Activated CD4-positive, alpha-beta T cell treated with anti-CD3 and anti-CD28 coated beads for 4 hours (primary cell): Measurements from ENCODE around the gene DKKL1.
"Not testable (repeated sequence)": the region's sequence is repeated elsewhere in the genome, so short reads cannot be mapped to it uniquely, and the experiment has no call there.

ENCODE experiments used
- DNase-seq, 2 donors: peaks; one replicate each; pipeline ENCODE4 v3.0.0-alpha.2; 2020

The DKKL1 gene

DNA sequence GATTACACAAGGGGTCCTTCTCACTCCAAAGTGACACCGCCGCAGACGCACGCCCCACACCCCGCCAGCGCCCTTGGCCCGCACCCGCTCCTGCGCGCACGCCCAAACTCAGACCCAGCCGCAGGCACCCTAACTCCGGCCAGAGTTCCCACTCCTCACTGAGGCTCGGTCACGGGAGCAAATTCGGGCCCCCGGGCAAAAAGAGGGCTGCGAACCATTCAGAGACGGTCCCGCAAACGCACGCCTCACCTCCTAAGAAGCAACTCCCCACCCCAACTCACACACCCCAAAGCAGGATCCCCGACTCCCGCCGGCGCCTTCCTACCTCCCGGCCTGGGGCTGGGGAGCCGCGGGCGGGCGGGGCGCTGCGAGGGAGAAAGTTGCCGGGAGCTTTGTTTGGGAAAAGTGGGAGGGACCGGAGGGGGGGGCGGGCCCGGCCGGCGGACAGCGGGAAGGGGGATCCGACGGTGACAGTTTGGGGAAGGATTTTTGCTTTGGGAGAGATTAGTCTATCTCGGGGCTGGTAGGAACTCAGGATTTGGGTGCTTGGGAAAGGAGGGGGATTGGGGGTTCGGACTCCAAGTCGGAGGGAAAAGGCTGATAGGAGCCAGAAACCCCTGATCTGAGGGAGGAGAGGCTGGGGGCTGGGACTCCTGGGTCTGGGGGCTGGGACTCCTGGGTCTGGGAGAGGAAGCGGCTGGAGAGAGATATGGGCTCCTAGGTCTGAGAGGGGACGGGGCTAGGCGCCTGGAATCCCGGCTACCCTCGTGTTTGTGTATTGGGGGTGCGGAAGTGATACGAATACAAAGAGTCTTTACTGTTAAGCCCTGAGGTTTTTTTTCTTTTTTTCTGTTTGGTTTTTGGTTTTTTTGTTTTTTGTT is 1.4 kb upstream of the DKKL1 start, which contains the start of gene TEAD2:
TSS of gene TEAD2 (minus strand) at position 369 of the 881 bp plus-strand sequence. CDS start 2,341 bp downstream, outside the sequence.
- DNase-seq, result no peak

DNA sequence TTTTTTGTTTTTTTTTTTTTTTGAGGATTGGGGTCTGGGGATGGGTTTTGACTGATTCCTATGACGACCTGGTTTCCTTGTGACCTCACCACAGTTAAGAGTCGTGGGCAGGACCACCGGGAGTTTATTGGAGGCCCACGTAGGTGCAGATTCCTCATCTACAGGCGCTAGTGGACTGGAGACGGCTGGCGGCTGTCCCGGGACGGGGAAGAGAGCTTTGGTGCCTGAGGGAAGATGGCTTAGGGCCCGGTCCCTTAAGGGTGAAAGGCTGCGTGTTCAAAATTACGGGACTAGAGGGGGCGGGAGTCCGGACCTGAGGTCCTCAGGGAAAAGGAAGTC is 779 bp upstream of the DKKL1 start:
- no peak for DNase-seq

GRCh38 chr19:49364083-49364737 is 533 bp downstream of the DKKL1 start:
- no peak for DNase-seq

- no peak for DNase-seq
Observed at GRCh38 chr19:49366110-49366509, 2.4 kb downstream of the DKKL1 start.

- no peak for DNase-seq
Observed at GRCh38 chr19:49368711-49369358, 5.2 kb downstream of the DKKL1 start.

- no peak for DNase-seq
Observed at GRCh38 chr19:49371184-49371583, 7.5 kb downstream of the DKKL1 start.

DNA sequence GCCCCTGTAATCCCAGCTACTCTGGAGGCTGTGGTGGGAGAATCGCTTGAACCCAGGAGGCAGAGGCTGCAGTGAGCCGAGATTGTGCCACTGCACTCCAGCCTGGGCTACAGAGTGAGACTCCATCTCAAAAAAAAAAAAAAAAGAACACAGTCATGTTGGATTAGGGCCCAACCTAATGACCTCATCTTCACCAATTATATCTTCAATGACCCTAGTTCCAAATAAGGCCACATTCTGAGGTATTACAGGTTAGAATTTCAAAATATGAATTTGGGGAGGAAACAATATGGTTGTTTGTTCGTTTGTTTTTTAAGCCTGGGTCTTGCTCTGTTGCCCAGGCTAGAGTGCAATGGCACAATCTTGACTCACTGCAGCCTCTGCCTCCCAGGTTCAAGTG is 9.5 kb downstream of the DKKL1 start:
- DNase-seq, result not testable (repeated sequence)

DNA sequence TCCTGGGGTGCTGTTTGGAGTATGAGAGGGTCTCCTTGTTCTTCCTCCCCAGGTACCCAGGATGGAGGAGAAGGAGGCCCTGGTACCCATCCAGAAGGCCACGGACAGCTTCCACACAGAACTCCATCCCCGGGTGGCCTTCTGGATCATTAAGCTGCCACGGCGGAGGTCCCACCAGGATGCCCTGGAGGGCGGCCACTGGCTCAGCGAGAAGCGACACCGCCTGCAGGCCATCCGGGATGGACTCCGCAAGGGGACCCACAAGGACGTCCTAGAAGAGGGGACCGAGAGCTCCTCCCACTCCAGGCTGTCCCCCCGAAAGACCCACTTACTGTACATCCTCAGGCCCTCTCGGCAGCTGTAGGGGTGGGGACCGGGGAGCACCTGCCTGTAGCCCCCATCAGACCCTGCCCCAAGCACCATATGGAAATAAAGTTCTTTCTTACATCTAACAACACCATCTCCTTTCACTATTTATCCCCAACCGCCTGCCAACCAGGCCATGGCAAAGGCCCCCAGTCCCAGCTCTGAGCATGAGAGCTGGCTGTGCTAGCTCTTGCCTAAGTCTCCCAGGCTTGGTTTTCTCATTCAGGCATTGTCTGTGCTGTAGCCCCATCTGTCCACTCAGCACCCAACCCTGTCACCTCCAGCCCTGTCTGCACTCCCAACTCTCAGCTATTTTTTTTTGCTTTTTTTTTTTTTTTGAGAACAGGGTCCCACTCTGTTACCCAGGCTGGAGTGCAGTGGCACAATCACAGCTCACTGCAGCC is 11.2 kb downstream of the DKKL1 start:
- DNase-seq, result no peak

- DNase-seq, result no peak
Observed at GRCh38 chr19:49378512-49378911, 14.8 kb downstream of the DKKL1 start.

GRCh38 chr19:49380391-49380790 is 16.7 kb downstream of the DKKL1 start:
- no peak for DNase-seq

- DNase-seq, result no peak
Observed at GRCh38 chr19:49382639-49383038, 19.0 kb downstream of the DKKL1 start.

- DNase-seq, result no peak
Observed at GRCh38 chr19:49383599-49383998, 19.9 kb downstream of the DKKL1 start.

- peak; percentile 80 for DNase-seq
Observed at GRCh38 chr19:49387936-49388372, 24.3 kb downstream of the DKKL1 start, which contains the start of gene KASH5. TSS of gene KASH5 (plus strand) at chr19:49388249. CDS start at chr19:49390884, 2,635 bp downstream.

DNA sequence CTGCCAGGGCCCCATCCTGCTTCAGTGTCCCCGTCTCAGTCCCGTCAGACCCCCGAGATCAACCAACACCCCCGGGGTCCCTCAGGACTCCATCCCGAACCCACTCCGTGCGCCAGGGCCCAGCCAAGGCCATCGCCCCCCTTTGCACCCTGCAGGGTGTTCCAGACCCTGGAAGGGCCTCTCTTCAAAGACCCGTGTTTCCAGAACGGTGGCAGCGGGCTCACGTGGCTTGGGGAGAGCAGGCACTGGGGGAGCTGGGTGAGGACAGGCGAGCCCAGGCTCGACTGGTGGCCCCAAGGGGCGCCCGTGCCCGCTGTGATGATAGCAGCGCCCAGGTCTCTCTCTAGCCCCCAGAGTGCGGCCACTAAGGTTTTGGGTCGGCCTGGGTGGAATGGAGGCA is 25.7 kb downstream of the DKKL1 start:
- no peak for DNase-seq

- no peak for DNase-seq
Observed at GRCh38 chr19:49390131-49390928, 26.7 kb downstream of the DKKL1 start.

GRCh38 chr19:49390929-49391359 is 27.3 kb downstream of the DKKL1 start:
- no peak for DNase-seq

DNA sequence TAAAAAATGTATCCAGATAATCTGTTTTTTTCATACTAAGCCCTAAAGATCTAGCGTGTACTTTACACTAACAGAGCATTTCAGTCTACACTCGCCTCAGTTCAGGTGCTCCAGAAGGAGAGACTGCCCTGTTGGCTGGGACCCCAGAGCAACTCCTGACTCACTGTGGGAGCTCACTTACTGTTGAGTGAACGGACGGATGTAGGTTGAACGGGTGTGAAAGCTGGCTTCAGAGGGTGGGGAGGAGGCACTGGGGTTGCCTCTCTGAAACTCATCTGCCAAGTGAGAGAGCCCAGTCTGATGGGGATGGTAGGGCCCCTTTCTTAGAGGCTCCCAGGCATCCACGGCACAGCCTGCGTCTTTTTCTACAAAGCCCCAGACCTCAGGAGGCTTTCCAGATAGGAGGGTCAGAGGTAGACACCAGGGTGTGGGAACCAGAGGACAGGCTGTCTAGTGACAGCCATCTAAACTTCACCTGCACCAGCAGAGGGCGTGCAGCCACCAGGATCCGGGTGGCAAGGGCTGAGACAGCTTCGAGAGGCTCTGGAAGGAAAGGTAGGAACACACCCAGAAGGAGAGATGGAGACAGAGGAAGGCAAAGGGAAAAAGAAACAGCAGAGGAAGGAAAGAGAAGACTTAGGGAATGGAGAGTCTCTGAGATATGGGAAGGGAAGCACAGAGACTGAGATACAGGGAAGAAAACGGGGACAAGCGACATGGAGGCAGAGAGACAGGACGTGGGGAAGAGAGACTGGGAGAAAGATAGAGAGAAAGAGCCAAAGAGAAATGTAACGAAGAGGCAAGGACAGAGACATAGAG is 28.1 kb downstream of the DKKL1 start:
- DNase-seq, result peak; percentile 78 to 79

- no peak for DNase-seq
Observed at GRCh38 chr19:49393881-49394280, 30.2 kb downstream of the DKKL1 start.

DNA sequence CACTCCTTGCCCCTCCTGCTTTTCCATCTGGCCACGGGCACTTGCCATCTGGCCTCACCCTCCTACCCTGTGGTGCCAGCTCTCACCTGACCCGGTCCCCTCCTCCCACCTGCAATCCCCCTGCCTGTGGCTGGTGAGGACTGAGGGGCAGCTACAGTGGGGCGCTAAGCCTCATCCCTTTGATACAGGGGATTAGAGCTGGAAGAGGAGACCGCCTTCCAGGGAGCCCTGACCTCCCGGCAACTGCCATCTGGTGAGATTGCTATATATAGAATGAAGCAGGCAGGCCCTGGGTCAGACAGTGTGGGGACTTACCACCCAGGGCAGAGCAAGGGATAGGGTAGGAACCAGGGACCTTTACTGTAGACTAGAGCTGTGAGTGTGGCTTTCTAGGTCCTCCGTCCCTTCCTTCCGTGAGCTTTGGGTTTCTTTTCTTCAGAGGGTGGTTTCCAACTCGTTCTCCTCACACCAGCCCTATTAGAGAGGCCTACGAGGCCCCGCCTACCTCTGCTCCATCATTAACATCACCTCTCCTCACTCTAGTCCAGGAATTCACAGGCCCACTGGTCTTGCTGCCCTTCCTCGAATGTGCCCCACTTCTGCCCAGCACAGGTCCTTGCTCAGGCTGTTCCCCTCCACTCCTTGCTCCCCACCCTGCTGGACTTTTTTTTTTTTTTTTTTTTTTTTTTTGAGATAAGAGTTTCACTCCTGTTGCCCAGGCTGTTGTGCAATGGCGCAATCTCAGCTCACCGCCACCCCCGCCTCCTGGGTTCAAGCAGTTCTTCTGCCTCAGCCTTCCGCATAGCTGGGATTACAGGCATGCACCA is 32.1 kb downstream of the DKKL1 start:
- no peak for DNase-seq
